H9 (cell line): ENCODE data around the gene SPTBN4. TPM values are rescaled to one million over a fixed set of nuclear protein-coding genes. Genes with fewer than 3 reads are reported as not detected.

Source experiments
- DNase-seq: peaks from one replicate; pipeline ENCODE4 v3.0.0-alpha.2; 2017
- H2AFZ ChIP-seq: one replicate; pipeline ENCODE4 v1.6.1; 2013; ENCODE audit warnings: mild to moderate bottlenecking, low read length, control low read depth, moderate library complexity
- H2AK5ac ChIP-seq: 2 replicates; pipeline ENCODE4 v1.6.1; 2013; ENCODE audit warnings: low read length, control low read depth, mixed read lengths; ENCODE audit not compliant: insufficient read length
- H2BK120ac ChIP-seq: one replicate; pipeline ENCODE4 v1.6.1; 2013; ENCODE audit warnings: low read depth, mild to moderate bottlenecking, low read length, control low read depth, inconsistent platforms; ENCODE audit not compliant: poor library complexity, severe bottlenecking
- H2BK12ac ChIP-seq: 2 replicates; pipeline ENCODE4 v1.6.1; 2013; ENCODE audit warnings: low read length, control low read depth, mixed read lengths, low read depth; ENCODE audit not compliant: insufficient read length
- H2BK15ac ChIP-seq: 2 replicates; pipeline ENCODE4 v1.6.1; 2013; ENCODE audit warnings: low read depth, low read length, control low read depth
- H2BK20ac ChIP-seq: one replicate; pipeline ENCODE4 v1.6.1; 2013; ENCODE audit warnings: low read depth, mild to moderate bottlenecking, low read length, control low read depth, inconsistent platforms; ENCODE audit not compliant: poor library complexity, severe bottlenecking
- H2BK5ac ChIP-seq: 2 replicates; pipeline ENCODE4 v1.6.1; 2013; ENCODE audit warnings: low read length, control low read depth, mixed read lengths; ENCODE audit not compliant: insufficient read length
- H3K14ac ChIP-seq: 2 replicates; pipeline ENCODE4 v1.6.1; 2013; ENCODE audit warnings: low read length, control low read depth; ENCODE audit not compliant: insufficient read depth
- H3K18ac ChIP-seq: 2 replicates; pipeline ENCODE4 v1.6.1; 2013; ENCODE audit warnings: low read depth, mild to moderate bottlenecking, mixed read lengths, low read length, control low read depth; ENCODE audit not compliant: insufficient read length
- H3K23ac ChIP-seq: 2 replicates; pipeline ENCODE4 v1.6.1; 2013; ENCODE audit warnings: low read length, control low read depth, mixed read lengths, low read depth; ENCODE audit not compliant: insufficient read length
- H3K23me2 ChIP-seq: 2 replicates; pipeline ENCODE4 v1.6.1; 2013; ENCODE audit warnings: low read depth, mild to moderate bottlenecking, mixed read lengths, low read length, control low read depth; ENCODE audit not compliant: insufficient read length, poor library complexity, severe bottlenecking
- H3K27ac ChIP-seq: 2 replicates; pipeline ENCODE4 v1.5.1; 2013; ENCODE audit warnings: low read length, control low read depth, mixed read lengths, low read depth; ENCODE audit not compliant: insufficient read length
- H3K27me3 ChIP-seq: 2 replicates; pipeline ENCODE4 v1.6.1; 2013; ENCODE audit warnings: low read length, control low read depth, inconsistent platforms; ENCODE audit not compliant: insufficient read depth
- H3K4ac ChIP-seq: 2 replicates; pipeline ENCODE4 v1.6.1; 2013; ENCODE audit warnings: low read depth, mild to moderate bottlenecking, control low read depth, inconsistent platforms, low read length, moderate library complexity
- H3K4me1 ChIP-seq: 2 replicates; pipeline ENCODE4 v1.6.1; 2013; ENCODE audit warnings: low read length, control low read depth, inconsistent platforms; ENCODE audit not compliant: insufficient read depth
- H3K4me2 ChIP-seq: 2 replicates; pipeline ENCODE4 v1.6.1; 2013; ENCODE audit warnings: low read length, control low read depth, mixed read lengths; ENCODE audit not compliant: insufficient read length, insufficient read depth
- H3K56ac ChIP-seq: 2 replicates; pipeline ENCODE4 v1.6.1; 2013; ENCODE audit warnings: low read depth, mild to moderate bottlenecking, mixed read lengths, low read length, control low read depth; ENCODE audit not compliant: insufficient read length
- H3K79me1 ChIP-seq: 2 replicates; pipeline ENCODE4 v1.6.1; 2013; ENCODE audit warnings: low read depth, mild to moderate bottlenecking, moderate library complexity, low read length, control low read depth, inconsistent platforms; ENCODE audit not compliant: insufficient read depth, poor library complexity, severe bottlenecking
- H3K79me2 ChIP-seq: 2 replicates; pipeline ENCODE4 v1.6.1; 2013; ENCODE audit warnings: low read length, control low read depth, inconsistent platforms; ENCODE audit not compliant: insufficient read depth
- H3K9ac ChIP-seq: 2 replicates; pipeline ENCODE4 v1.6.1; 2013; ENCODE audit warnings: low read length, control low read depth, mixed read lengths; ENCODE audit not compliant: insufficient read length; ENCODE audit errors: extremely low read depth
- H3K9me3 ChIP-seq: one replicate; pipeline ENCODE4 v1.6.1; 2013; ENCODE audit warnings: low read depth, low read length, inconsistent platforms; ENCODE audit not compliant: control insufficient read depth
- H3T11ph ChIP-seq: one replicate; pipeline ENCODE4 v1.6.1; 2013; ENCODE audit warnings: mild to moderate bottlenecking, low read length, control low read depth, inconsistent platforms
- H4K20me1 ChIP-seq: one replicate; pipeline ENCODE4 v1.6.1; 2013; ENCODE audit not compliant: control insufficient read depth, insufficient read length, insufficient read depth
- H4K5ac ChIP-seq: 2 replicates; pipeline ENCODE4 v1.6.1; 2013; ENCODE audit warnings: low read depth, mild to moderate bottlenecking, mixed read lengths, low read length, control low read depth; ENCODE audit not compliant: insufficient read length
- H4K8ac ChIP-seq: replicated peaks from 2 replicates; pipeline ENCODE4 v1.6.1; 2013; ENCODE audit warnings: low read length, control low read depth, mixed read lengths, low read depth; ENCODE audit not compliant: insufficient read length
- H4K91ac ChIP-seq: 2 replicates; pipeline ENCODE4 v1.6.1; 2013; ENCODE audit warnings: low read depth, mild to moderate bottlenecking, moderate library complexity, mixed read lengths, low read length, control low read depth; ENCODE audit not compliant: insufficient read length
- H3K27ac Mint-ChIP-seq, 3 experiments: 2 replicates in 2 of 3; 3 replicates in 1 of 3; pipeline ENCODE4 v1.8.0; 2020 to 2021; ENCODE audit warnings: mixed read lengths in 3 of 3, mild to moderate bottlenecking in 1 of 3, moderate library complexity in 1 of 3
- H3K27me3 Mint-ChIP-seq: 2 replicates; pipeline ENCODE4 v1.8.0; 2021; ENCODE audit warnings: low read depth, mild to moderate bottlenecking, moderate library complexity, mixed read lengths
- H3K36me3 Mint-ChIP-seq, 3 experiments: 2 replicates in 2 of 3; 3 replicates in 1 of 3; pipeline ENCODE4 v1.8.0; 2020 to 2021; ENCODE audit warnings: low read depth in 3 of 3, mixed read lengths in 3 of 3; ENCODE audit not compliant: insufficient read depth in 1 of 3
- H3K4me1 Mint-ChIP-seq, 2 experiments: 2 replicates each; pipeline ENCODE4 v1.8.0; 2020; ENCODE audit warnings: mixed read lengths in 2 of 2
- H3K4me3 Mint-ChIP-seq, 2 experiments: 2 replicates in 1 of 2; 3 replicates in 1 of 2; pipeline ENCODE4 v1.8.0; 2020 to 2021; ENCODE audit warnings: mild to moderate bottlenecking in 2 of 2, mixed read lengths in 2 of 2, moderate library complexity in 1 of 2
- H3K9me3 Mint-ChIP-seq, 2 experiments: 2 replicates in 1 of 2; 3 replicates in 1 of 2; pipeline ENCODE4 v1.8.0; 2020; ENCODE audit warnings: mild to moderate bottlenecking in 2 of 2, mixed read lengths in 2 of 2, moderate library complexity in 1 of 2
- CTCF ChIP-seq: fragments of 200-600 bp; sonication (generic); conservative IDR thresholded peaks from 3 replicates; pipeline ENCODE4 v1.8.0; 2021; ENCODE audit warnings: antibody characterized with exemption, mild to moderate bottlenecking
- WGBS: extraction: QIAGEN DNeasy Blood & Tissue Kit; methylation state at CpG from one replicate; pipeline ENCODE4 v1.1.7; 2013; ENCODE audit warnings: missing lambda C conversion rate, low lambda C conversion rate, mixed read lengths; ENCODE audit not compliant: insufficient read length; ENCODE audit errors: extremely low coverage; 5-methylcytosine and 5-hydroxymethylcytosine counted together
- total RNA-seq: library from RNA; stranded (reverse); gene quantifications from 2 replicates; pipeline ENCODE4 v1.2.1, GENCODE V29; 2021

Gene SPTBN4
- total RNA-seq, 1 experiment from 2014 or later, result 2.9 TPM

- H3K4me2 ChIP-seq, result peak overlapping the region; percentile 60
- H3K9me3 Mint-ChIP-seq, result no peaks in the 10 kb centered on the region; a peak in 1 of 5 replicates
Measured at GRCh38 chr19:40575326-40575725, 108.5 kb downstream of the SPTBN4 start.

More at GRCh38 chr19:40575326-40575725, 108.5 kb downstream of the SPTBN4 start:
- Mint-ChIP-seq H3K4me1 (peaks cover 19 to 25% of the 10 kb centered on the region in 2 experiments), H3K4me3 (peak overlapping the region; percentile 45 to 71; a peak in 4 of 5 replicates), H3K27ac (0 out of 7 replicates have a peak overlapping the region, but pooled peaks of 1 of the 3 experiments have one; percentile 32), H3K27me3 (peaks cover 3% of the 10 kb centered on the region), H3K36me3 (peaks cover 3 to 14% (median 7%) of the 10 kb centered on the region in 3 experiments; a peak in 6 of 7 replicates)
- Histone ChIP-seq H3K9ac (no peak overlapping the region), H4K5ac (no peak overlapping the region), H3K4ac (no peak overlapping the region), H2AFZ (no peak overlapping the region), H2BK15ac (no peak overlapping the region), H4K8ac (no peak overlapping the region), H3T11ph (no peak overlapping the region), H2BK120ac (no peak overlapping the region), H3K56ac (no peak overlapping the region), H3K9me3 (no peaks in the 10 kb centered on the region), H3K79me1 (no peaks in the 10 kb centered on the region), H4K91ac (no peak overlapping the region), H2BK5ac (no peak overlapping the region), H3K27me3 (no peaks in the 10 kb centered on the region), H3K27ac (no peak overlapping the region), H3K4me1 (peaks cover 5% of the 10 kb centered on the region; the same call in 1 of the 2 replicates), H3K23me2 (peaks cover 10% of the 10 kb centered on the region), H3K79me2 (no peaks in the 10 kb centered on the region), H2BK20ac (no peak overlapping the region), H3K18ac (no peak overlapping the region), H2BK12ac (no peak overlapping the region), H3K14ac (no peak overlapping the region), H3K23ac (no peak overlapping the region), H4K20me1 (no peaks in the 10 kb centered on the region), H2AK5ac (no peak overlapping the region)
- TF ChIP-seq CTCF, result no peak
- WGBS, result no CpG with 5 or more reads among the region's 18 CpGs
- no peak for DNase-seq
